IPS-NIHi11 (cell line): ENCODE data around the gene CLIC1.

Source experiments
- DNase-seq: peaks from one replicate; pipeline ENCODE4 v3.0.0; 2012; ENCODE audit warnings: mixed read lengths, low spot score

Gene CLIC1

DNA sequence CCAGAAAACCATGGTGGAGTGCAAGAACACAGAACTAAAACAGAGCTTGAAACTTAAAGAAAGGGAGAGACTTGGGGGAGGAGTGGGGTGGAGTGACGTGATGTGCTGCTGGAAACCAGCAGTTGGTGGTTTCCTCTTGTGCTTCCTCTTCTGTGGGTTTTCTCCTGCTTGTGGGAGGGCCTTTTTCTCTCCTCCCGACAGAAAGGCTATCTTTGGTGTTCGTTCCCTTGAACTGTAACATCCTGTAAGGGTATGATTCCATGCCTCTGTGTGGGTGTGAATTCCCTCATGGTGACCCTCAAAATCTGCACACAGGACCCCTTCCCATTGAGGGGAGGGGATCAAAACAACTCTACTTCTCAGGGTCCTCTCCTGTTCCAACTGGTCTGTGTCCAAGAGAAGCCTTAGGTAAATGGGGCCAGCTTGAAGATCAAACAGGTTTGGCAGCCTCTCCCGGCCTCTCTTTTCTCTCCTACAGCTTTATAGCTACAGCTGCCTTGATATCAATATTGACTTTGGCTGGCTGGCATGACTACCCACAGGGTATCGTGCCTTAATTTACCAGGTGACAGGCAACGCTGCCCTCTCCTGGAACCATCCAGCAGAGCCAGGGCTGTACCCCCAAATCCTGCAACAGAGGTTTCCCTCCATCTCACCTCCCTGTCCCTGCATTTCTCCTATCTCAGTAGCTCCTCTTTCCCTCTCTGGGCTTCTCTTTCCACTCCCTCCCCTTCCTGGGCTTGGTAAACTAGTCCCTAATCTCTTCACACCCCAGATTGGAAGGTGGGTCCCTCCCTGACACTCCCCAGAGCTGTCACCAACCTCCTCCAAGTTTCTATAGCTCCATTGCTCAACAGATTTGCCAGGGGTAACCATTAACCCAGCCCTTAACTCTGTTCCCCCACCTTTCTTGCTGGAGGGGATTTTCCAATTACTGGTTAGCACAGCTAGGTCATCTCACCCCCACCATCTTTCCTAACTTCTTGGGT, 2.0 kb upstream of the CLIC1 start:
- DNase-seq: no peak

DNA sequence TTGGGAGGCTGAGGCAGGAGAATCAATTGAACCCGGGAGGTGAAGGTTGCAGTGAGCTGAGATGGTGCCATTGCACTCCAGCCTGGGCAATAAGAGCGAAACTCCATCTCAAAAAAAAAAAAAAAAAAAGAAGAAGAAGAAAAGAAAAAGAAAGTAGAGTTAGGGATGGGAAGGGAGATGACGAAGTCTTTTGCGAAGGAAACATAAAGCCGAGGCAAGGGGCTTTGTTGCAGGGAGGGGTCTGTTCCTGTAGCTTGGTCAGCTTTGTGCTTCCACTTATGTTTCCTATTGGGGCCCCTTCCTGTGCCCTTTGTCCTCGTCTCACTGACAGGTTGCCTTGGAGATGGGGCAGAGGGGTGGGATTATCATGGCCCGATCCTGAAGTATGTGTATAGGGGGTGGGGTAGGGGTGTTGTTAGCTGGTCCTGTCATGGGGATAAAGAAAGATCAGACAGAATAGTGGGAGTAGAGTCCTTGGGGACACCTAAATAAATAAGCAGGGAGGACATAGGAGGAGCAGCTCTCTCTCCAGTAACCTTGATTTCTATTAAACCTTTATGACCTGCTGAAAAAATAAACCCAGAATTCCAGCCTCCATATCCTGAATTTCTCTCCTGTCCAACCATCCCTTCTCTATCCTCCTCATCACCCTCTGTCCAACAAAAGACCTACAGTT, 1.1 kb upstream of the CLIC1 start:
- no peak for DNase-seq

DNA sequence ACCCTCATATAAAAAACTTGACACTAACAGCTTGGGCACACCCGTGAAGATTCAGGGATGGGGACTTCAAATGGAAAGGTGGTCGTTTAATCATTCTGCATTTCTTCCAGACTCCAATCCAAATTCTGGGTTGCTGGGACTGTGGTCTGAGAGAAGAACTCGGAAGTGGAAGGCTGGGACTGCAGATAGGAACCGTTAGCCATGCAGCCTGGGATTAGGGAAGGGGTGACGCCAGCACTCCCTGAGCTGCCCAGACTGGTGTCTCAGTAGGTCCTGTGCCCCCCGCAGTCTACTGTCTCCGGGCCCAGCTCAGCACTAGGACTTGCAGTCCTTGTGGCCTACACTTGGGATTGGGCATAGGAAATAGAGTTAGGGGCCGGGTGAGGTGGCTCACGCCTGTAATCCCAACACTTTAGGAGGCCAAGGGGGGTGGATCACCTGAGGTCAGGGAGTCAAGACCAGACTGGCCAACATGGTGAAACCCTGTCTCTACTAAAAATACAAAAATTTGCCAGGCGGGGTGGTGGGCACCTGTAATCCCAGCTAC, 511 bp upstream of the CLIC1 start:
- no peak for DNase-seq

DNA sequence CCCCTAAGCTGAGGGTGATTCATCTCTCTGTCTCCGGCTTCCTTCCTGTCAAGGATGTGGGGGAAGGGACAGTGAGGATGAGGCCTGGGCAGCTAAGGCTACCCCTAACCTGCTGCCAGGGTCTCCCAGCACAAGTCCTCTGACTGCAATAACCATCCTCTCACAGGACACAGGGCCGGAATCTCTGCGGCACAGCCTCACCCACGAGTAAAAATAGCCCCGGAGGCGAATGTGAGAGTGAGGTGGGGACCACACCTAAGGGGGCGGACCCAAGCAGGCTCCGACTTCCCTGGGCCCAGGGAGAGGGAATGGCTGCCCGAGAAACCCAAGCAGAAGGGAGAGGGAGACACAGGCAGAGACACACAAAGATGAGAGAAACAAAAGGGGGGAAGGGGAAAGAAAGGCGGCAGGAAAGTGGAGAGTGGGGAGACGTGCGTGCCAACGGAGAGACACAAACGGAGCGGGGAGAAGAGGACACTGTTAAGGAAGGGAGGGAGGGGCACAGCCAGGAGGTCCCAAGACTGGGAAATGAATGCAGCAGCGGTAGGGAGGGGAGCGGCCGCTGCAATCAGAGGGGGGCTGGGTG, 1.4 kb downstream of the CLIC1 start:
- DNase-seq: peak; percentile 64

DNA sequence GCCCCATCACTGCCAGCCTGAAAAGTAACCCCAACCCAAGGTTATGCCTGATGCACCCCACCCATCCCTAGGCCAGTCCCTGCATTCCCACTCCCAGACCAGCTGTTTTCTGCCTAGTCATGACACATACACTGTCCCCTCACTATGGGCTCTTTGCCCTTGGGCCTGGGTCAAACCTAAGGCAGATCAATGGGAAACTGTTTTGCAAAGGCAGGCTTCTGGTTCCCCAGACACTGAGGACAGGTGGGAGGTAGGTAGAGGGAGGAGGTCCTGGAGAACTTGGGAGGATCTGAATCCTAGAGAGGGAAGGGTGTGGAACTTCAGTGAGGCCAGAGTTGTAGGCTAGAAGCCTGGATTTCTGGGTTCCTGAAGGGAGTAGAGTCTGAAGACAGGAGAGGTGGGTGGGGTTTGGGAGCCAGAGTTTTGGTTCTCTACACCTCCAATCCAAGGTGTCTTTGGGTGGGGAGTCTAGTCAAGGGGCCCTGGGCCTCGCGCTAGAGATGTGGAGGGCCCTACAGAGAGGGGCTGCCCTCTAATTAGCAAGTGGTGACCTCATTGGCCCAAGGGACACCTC, 2.0 kb downstream of the CLIC1 start:
- no peak for DNase-seq

DNA sequence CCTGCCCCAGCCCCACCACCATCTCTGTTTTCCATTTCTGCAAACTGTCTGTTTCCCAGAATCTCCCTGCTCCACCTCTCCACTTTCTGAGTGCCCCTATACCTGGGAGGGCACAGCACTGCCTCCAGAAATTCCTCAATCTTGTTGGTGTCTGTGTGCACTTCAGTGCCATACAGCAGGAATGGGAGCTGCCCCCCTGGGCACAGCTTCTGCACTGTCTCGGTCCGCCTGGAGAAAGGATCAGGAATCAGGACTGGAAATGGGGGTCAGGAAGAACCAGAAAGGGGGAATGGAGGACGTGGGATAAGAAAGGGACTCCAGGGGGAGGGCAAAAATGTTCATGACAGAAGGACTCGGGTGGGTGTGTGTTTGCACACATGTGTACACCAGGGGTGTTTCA, 2.6 kb downstream of the CLIC1 start:
- no peak for DNase-seq

DNA sequence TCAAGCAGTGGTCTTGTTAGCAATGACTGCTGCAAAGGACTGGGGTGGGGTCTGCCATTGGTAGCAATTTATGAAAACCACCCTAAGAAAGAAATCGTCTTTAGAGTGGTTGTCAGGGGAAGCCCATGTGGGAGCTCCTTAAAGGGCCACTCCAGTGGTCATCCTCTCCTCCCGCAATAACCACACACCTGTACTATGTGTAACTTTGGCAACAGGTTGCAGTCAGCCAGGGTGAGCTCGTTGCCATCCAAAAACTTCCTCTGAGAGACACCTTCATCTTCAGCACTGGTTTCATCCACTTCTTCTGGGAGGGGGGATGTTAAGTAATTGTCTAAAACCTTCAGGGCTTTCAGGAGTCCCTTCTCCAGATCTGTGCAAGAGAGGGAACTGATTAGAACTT, 4.3 kb downstream of the CLIC1 start:
- no peak for DNase-seq

DNA sequence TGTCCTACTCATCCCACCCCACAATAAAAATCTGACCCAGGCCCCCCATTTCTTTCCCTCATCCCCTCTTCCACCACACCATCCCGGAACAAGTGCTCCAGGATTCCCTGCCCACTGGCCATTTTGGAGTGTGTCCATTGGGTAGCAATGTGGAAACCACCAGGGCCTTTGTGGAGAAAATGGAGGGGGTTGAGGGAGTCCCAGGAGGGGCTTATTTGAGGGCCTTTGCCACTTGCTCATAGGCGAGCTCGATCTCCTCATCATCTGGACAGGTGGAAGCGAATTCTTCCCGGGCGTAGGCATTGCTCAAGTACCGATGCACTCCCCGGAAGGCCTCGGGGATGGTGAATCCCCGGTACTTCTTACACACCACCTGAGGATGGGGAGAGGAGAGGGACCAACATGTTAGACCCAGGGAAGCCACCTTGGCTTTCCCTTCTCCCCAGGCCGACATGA, 5.7 kb downstream of the CLIC1 start:
- no peak for DNase-seq

DNA sequence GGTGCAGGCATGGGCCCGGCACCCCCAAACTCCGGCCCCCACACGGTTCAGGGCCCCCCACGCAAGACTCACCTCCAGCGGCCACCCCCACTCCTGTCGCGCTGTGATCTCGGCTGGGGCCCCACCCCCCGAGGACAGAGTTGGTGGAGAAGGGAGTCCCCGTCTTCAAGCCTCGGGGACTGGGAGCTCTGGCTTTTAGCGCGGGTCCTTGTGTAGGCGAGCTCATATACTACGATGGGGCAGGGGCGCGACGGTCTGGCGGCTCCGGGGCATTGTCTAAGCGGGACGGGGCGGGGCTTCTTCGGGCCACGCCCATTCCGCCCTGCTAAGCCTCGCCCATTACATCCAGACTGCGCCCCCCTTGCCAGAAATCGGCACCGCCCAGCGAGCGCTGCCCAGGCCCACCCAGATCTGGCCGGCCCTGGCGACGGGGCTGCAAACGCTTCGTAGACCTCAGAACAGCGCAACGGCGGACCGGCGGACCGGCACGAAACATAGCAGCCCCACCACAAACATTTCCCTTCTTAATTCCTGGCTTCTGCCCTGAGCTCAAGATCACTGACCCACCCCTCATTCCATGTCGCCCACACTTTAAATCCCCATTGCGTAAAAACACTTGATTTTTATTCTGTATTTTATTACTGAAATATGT, 6.2 kb downstream of the CLIC1 start:
- DNase-seq: peak; percentile 88

DNA sequence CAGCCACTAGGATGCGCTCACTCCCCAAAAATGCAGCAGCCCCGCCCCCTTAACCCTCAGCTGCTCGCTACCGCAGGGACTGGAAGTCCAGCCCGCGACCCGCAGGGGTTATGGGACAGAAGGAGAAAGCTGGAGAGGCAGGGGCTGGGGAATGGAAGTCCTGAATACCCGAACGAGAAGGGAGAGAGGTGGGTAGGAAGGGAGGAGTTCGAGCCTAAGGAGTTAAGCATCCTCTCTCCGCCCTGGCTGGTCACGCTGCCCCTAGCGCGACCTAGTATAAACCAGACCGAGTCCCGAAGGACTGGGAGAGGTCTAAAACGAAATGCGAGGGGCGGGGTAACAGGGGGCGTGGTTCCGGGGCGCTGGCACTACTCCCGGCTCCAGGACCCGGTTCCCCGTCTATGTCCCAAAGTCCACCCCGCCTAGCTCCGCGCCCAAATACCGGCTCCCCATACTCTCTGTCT, 6.8 kb downstream of the CLIC1 start:
- peak; percentile 91 for DNase-seq

DNA sequence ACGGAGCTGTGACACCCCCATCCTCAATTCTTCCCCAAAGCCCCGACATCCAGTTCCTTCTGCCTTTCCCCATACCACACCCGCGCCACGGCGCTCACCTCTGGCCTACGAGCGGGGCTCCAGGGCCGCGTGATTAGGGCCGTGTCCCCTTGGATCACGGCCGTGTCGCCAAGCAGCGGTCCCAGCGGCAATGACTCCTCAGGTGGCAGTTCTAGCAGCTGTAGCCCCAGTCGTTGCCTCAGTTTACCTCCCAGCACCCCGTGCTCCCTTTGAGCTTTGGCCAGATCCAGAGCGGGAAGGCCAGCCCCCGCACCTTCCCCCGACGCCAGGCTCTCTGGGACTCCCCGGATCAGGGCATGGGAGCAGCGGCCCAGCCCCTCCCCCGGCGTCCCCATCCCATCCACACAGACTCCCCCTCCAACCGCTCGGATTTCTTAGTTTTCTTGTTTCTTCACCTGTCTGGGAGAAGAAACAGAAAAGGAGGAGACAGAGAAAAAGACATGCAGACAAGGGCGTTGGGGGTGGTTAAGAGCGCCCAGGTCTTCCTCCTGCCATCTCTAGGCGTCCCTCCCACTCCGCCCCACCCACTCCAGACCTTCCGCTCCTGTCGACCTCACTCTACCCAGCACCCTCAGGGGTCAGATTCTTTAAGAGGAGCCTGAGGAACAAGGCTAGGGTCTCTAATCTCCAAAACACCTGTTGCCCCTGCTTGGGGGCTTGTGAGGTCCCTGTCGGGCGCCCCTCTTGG, 7.4 kb downstream of the CLIC1 start, which contains the start of gene DDAH2:
Gene DDAH2 (minus strand): TSS at position 533 of the 748 bp plus-strand sequence. CDS start 138 bp downstream, at position 395.
- DNase-seq: no peak

DNA sequence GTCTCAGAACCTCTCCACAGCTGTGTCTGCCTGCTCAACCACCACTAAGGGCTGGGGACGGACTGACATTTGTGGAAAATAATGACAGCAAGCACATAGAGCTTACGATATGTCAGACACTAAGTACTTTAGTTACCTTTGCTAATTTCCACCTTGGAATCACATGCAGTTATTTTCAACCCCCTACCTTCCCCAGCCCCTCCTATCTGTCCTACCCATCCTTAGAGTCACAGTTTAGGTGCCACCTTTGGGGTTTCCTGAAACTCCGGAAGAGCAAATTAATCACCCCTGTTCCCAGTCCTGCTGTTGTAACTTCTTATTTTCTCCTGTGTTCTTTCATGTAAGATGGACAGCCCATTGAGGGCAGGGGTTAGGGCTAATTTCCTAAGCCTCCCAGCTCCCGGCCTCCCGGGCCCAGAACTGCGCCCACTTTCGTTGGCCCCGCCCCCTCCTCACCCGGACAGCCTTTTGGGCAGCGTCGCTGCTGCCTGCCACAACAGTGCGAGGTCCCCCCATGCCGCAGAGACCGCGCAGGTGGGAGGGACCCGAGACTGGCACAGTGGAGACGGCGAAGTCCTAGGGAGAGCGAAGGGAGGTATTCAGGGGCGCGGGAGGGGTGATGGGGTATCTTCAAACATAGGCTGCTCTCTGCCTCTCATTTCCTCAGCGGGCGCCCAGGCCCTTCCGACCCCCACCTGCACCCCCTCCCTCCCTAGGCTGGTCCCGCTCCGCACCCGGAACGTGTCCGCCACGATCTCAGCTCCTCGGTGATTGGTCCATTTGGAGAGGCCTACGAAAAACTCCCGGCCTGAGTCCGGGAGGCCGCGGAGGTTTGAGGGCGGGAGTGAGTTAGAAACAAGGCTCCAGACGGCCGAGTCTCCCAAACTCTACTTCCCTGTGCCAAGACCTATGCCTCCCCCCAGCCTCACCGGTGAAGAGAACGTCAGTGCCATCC, 8.3 kb downstream of the CLIC1 start:
- no peak for DNase-seq

DNA sequence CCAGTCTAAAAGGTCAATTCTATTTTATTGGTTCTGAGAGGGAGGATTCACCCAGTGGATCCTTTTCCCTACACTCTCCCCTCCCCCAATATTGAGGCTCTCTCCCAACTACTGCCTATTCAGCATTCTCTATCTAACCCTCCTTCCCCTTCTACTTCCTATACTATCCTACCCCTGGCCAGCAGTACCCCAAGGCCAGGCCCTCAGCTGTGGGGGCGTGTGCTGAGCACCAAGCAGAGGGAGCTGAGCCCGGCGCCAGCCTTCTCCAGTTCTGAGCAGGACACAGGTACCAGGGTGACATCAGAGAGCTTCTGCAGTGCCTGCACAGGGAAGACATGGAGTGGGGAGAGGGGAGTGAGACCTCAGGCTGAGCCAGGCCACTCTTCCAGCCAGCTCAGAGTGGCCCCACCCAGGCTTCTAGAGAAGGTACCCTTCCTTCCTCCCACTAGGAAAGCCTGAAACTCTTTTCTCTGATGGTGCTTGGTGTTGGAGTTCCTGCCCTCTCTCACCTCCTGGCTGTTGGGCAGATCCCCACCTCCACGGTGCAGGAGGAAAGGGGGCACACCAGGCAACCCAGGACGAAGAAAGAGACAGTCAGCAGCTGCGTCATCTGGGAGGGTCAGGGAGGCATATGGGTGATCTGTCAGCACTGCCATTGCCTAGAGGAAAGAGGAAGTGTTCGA, 9.2 kb downstream of the CLIC1 start:
- DNase-seq: no peak

DNA sequence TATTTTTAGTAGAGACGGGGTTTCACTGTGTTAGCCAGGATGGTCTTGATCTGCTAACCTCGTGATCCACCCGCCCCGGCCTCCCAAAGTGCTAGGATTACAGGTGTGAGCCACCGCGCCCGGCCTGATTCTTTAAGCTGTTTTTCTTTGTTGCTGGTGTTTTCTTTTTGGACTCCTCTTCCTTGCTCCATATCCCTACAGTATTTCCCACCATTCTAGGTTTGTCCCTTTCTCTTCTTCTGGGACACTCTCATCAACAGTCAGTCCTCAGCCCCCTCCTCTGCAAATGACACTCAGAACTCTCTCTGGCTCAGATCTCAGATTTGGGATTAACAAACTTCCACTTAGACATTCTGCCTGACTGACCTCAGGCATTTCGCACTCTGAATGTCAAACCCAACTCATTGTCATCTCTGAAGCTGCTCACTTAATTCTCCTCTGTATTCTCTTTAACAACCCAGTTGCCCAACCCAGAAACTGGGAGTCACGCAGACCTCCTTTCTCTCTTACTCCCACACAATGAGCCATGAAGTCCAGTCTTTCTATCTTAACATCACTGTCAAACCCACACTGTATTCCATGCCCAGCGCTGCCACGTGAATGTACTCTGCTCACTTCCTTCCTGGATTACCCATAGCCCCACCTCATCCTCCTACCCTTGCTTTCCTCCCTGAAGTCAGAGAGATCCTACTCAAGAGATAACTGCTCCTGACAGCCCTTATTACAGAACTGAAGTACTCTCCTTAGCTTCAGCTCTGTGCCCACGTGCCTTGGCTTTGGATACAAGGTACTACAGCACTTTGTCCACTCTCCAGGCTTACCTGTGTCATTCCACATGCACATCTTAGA, 10.6 kb downstream of the CLIC1 start:
- no peak for DNase-seq

DNA sequence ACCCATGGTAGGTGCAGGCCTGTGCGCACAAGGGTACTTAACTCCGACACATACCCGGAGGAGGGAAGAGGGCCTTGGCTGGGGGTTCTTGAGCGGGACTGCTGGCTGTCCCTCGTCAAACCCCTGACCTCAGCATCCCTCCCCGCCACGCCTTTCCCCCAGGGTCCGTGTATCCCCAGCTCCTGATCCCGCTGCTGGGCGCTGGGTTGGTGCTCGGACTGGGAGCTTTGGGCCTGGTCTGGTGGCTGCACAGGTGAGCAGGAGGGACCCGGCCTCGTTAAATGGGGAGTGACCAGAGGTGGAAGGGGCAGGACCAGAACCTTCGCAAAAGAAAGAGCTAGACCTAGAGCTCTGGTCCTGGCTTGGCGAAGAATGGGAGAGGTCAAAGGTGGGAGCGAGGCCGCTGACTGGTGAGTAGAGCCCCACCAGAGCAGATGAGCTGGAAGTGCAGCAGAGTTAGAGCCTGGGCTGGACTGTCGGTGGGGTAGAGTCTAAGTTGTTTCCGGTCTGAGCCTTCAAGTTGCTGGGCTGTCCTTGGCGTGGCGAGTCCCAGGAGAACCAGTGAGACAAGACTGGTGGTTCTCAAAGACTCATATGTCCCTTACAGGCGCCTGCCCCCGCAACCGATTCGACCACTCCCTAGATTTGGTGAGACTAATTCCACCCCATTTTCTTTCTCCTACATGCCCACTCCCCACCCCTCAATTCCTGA, 12.2 kb downstream of the CLIC1 start:
- DNase-seq: no peak

DNA sequence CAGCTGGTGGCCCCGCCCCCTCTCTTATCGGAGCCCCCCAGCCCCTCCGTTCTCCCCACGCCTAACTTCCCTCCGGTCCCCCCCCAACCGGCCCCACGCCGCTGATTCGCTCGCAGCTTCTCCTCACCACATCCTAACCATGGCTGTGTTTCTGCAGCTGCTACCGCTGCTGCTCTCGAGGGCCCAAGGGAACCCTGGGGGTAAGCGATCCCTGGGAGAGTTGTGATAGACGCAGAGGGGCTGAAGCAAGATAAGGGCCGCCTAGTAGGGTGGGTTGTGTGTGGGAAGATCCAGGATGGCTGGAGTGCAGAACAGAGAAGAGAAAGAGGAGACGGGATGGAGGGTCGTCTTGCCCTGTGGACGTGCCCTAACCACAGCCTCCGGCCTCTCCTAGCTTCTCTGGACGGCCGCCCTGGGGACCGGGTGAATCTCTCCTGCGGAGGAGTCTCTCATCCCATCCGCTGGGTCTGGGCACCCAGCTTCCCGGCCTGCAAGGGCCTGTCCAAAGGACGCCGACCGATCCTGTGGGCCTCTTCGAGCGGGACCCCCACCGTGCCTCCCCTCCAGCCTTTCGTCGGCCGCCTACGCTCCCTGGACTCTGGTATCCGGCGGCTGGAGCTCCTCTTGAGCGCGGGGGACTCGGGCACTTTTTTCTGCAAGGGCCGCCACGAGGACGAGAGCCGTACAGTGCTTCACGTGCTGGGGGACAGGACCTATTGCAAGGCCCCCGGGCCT, 12.9 kb downstream of the CLIC1 start, which contains the start of gene MPIG6B:
Gene MPIG6B (plus strand): TSS at position 129 of the 735 bp plus-strand sequence. CDS start 11 bp downstream, at position 140.
- no peak for DNase-seq
